ENCODE data around the gene CHST3. TPM values are rescaled to one million over a fixed set of nuclear protein-coding genes. Genes with fewer than 3 reads are reported as not detected.
"Not testable (repeated sequence)": the region's sequence is repeated elsewhere in the genome, so short reads cannot be mapped to it uniquely, and the experiment has no call there.

The CHST3 gene
- total RNA-seq, 2 experiments from 2014 or later, result 0.02 TPM

GRCh38 chr10:71980181-71981014, 16.2 kb downstream of the CHST3 start:
- no peak overlapping the region for H3K4me3 Mint-ChIP-seq
- H3K9me3 Mint-ChIP-seq, result no peaks in the 10 kb centered on the region
- no peak overlapping the region for H3K27ac Mint-ChIP-seq
- ChIA-PET POLR2A (no interaction called here), CTCF (no interaction called here)
- DNase-seq, result no peak
- peaks cover 8% of the 10 kb centered on the region for H3K4me1 Mint-ChIP-seq
- no peaks in the 10 kb centered on the region for H3K27me3 Mint-ChIP-seq
- no peaks in the 10 kb centered on the region for H3K36me3 Mint-ChIP-seq (ENCODE audit: low read depth)

GRCh38 chr10:71981015-71981875, 17.1 kb downstream of the CHST3 start:
- H3K9me3 Mint-ChIP-seq, result no peaks in the 10 kb centered on the region
- ChIA-PET CTCF (no interaction called here), POLR2A (no interaction called here)
- no peaks in the 10 kb centered on the region for H3K27me3 Mint-ChIP-seq
- H3K27ac Mint-ChIP-seq, result no peak overlapping the region
- no peak overlapping the region for H3K4me3 Mint-ChIP-seq
- no peaks in the 10 kb centered on the region for H3K36me3 Mint-ChIP-seq (ENCODE audit: low read depth)
- DNase-seq, result no peak
- H3K4me1 Mint-ChIP-seq, result peaks cover 13% of the 10 kb centered on the region

- H3K4me1 Mint-ChIP-seq, result peaks cover 13% of the 10 kb centered on the region
- no peak overlapping the region for H3K27ac Mint-ChIP-seq
- no peak for DNase-seq
- no peaks in the 10 kb centered on the region for H3K27me3 Mint-ChIP-seq
- POLR2A ChIA-PET, result no interaction called here
- no peak overlapping the region for H3K4me3 Mint-ChIP-seq
- CTCF ChIA-PET, result no interaction called here
- H3K36me3 Mint-ChIP-seq (ENCODE audit: low read depth), result no peaks in the 10 kb centered on the region
- no peaks in the 10 kb centered on the region for H3K9me3 Mint-ChIP-seq
Measured at GRCh38 chr10:71981876-71982230, 17.7 kb downstream of the CHST3 start.

GRCh38 chr10:71982269-71983178, 18.3 kb downstream of the CHST3 start:
- no peak for DNase-seq
- H3K27ac Mint-ChIP-seq, result no peak overlapping the region
- ChIA-PET POLR2A (no interaction called here), CTCF (interaction anchor here (0.7 kb wide), 1 partner anchor 824 kb away, joined by 3 read pairs; no protein-coding TSS in a partner anchor)
- H3K36me3 Mint-ChIP-seq (ENCODE audit: low read depth), result no peaks in the 10 kb centered on the region
- H3K4me3 Mint-ChIP-seq, result no peak overlapping the region
- peaks cover 13% of the 10 kb centered on the region for H3K4me1 Mint-ChIP-seq
- no peaks in the 10 kb centered on the region for H3K27me3 Mint-ChIP-seq
- no peaks in the 10 kb centered on the region for H3K9me3 Mint-ChIP-seq

GRCh38 chr10:71984126-71984808, 20.1 kb downstream of the CHST3 start:
- no peak overlapping the region for H3K27ac Mint-ChIP-seq
- H3K27me3 Mint-ChIP-seq, result no peaks in the 10 kb centered on the region
- no peaks in the 10 kb centered on the region for H3K36me3 Mint-ChIP-seq (ENCODE audit: low read depth)
- POLR2A ChIA-PET, result no interaction called here
- CTCF ChIA-PET, result interaction anchor here (0.8 to 1.8 kb wide), 2 partner anchors 64 to 592 kb away, joined by 3 to 6 read pairs; no protein-coding TSS in a partner anchor
- no peak overlapping the region for H3K4me3 Mint-ChIP-seq
- H3K9me3 Mint-ChIP-seq, result no peaks in the 10 kb centered on the region
- peaks cover 13% of the 10 kb centered on the region for H3K4me1 Mint-ChIP-seq
- no peak for DNase-seq

- H3K4me3 Mint-ChIP-seq, result no peak overlapping the region
- DNase-seq, result no peak
- peaks cover 13% of the 10 kb centered on the region for H3K4me1 Mint-ChIP-seq
- no peak overlapping the region for H3K27ac Mint-ChIP-seq
- no peaks in the 10 kb centered on the region for H3K36me3 Mint-ChIP-seq (ENCODE audit: low read depth)
- CTCF ChIA-PET, result interaction anchor here (0.8 to 1.8 kb wide), 2 partner anchors 63 to 591 kb away, joined by 3 to 6 read pairs; no protein-coding TSS in a partner anchor
- POLR2A ChIA-PET, result no interaction called here
- no peaks in the 10 kb centered on the region for H3K9me3 Mint-ChIP-seq
- H3K27me3 Mint-ChIP-seq, result peaks cover 2% of the 10 kb centered on the region
Measured at GRCh38 chr10:71984809-71985388, 20.7 kb downstream of the CHST3 start.

- Mint-ChIP-seq H3K36me3 (ENCODE audit: low read depth) (no peaks in the 10 kb centered on the region), H3K4me3 (no peak overlapping the region), H3K27ac (no peak overlapping the region), H3K9me3 (no peaks in the 10 kb centered on the region), H3K4me1 (peaks cover 13% of the 10 kb centered on the region), H3K27me3 (peaks cover 2% of the 10 kb centered on the region)
- no peak for DNase-seq
- CTCF ChIA-PET, result interaction anchor here (1.8 kb wide), 1 partner anchor 63 kb away, joined by 6 read pairs; no protein-coding TSS in a partner anchor
- POLR2A ChIA-PET, result no interaction called here
Measured at GRCh38 chr10:71985542-71986250, 21.5 kb downstream of the CHST3 start.

GRCh38 chr10:71988895-71989294, 24.7 kb downstream of the CHST3 start:
- H3K27me3 Mint-ChIP-seq; H3K27ac Mint-ChIP-seq; H3K4me3 Mint-ChIP-seq; H3K9me3 Mint-ChIP-seq; DNase-seq; POLR2A ChIA-PET; H3K36me3 Mint-ChIP-seq (ENCODE audit: low read depth): not testable (repeated sequence)
- peaks cover 13% of the 10 kb centered on the region for H3K4me1 Mint-ChIP-seq
- CTCF ChIA-PET, result interaction anchor here (1.3 kb wide), 1 partner anchor 11 kb away, joined by 5 read pairs; no protein-coding TSS in a partner anchor

- ChIA-PET CTCF (interaction anchor here (0.6 to 1.3 kb wide), 2 partner anchors 12 to 76 kb away, joined by 4 to 5 read pairs; no protein-coding TSS in a partner anchor), POLR2A (no interaction called here)
- peaks cover 9% of the 10 kb centered on the region for H3K4me1 Mint-ChIP-seq
- H3K27me3 Mint-ChIP-seq, result peaks cover 2% of the 10 kb centered on the region
- no peak for DNase-seq
- no peak overlapping the region for H3K4me3 Mint-ChIP-seq
- H3K27ac Mint-ChIP-seq, result no peak overlapping the region
- H3K36me3 Mint-ChIP-seq (ENCODE audit: low read depth), result no peaks in the 10 kb centered on the region
- H3K9me3 Mint-ChIP-seq, result no peaks in the 10 kb centered on the region
Measured at GRCh38 chr10:71989661-71990454, 25.7 kb downstream of the CHST3 start.

GRCh38 chr10:71990706-71991269, 26.6 kb downstream of the CHST3 start:
- Mint-ChIP-seq H3K36me3 (ENCODE audit: low read depth) (no peaks in the 10 kb centered on the region), H3K27me3 (peaks cover 2% of the 10 kb centered on the region), H3K27ac (no peak overlapping the region), H3K9me3 (no peaks in the 10 kb centered on the region), H3K4me3 (no peak overlapping the region), H3K4me1 (peaks cover under 1% of the 10 kb centered on the region)
- DNase-seq, result no peak
- POLR2A ChIA-PET, result no interaction called here
- CTCF ChIA-PET, result no interaction called here

Data from activated CD4-positive, alpha-beta T cell treated with anti-CD3 and anti-CD28 coated beads, Interleukin-2, amount 10 ng/mL, durations not matched to agents 7 days and 5 days (primary cell).